HEK293 (cell line): ENCODE results near the gene HOXD12.

Source experiments
- BCL11A ChIP-seq: fragments of 450-650 bp; formaldehyde crosslinking; IDR thresholded peaks from 2 replicates; pipeline ENCODE4 v1.5.1; 2016; ENCODE audit warnings: low read depth, missing biosample characterization, missing genetic modification characterization
- BCL11B ChIP-seq: fragments of 450-650 bp; formaldehyde crosslinking; IDR thresholded peaks from 2 replicates; pipeline ENCODE4 v1.5.1; 2016; ENCODE audit warnings: low read depth, missing biosample characterization, missing genetic modification characterization
- CTCF ChIP-seq: fragments of 450-650 bp; formaldehyde crosslinking; IDR thresholded peaks from 2 replicates; pipeline ENCODE4 v1.5.1; 2016; ENCODE audit warnings: missing biosample characterization, missing genetic modification characterization
- FEZF1 ChIP-seq: fragments of 450-650 bp; formaldehyde crosslinking; IDR thresholded peaks from 2 replicates; pipeline ENCODE4 v1.5.1; 2016; ENCODE audit warnings: missing biosample characterization, missing genetic modification characterization
- GLIS2 ChIP-seq: fragments of 450-650 bp; formaldehyde crosslinking; IDR thresholded peaks from 2 replicates; pipeline ENCODE4 v1.5.1; 2016; ENCODE audit warnings: missing biosample characterization, missing genetic modification characterization
- HOXD13 ChIP-seq: sonication (generic); formaldehyde crosslinking; IDR thresholded peaks from 2 replicates; pipeline ENCODE4 v1.8.0; 2022; ENCODE audit warnings: missing genetic modification reagents, borderline replicate concordance
- KLF16 ChIP-seq: fragments of 450-650 bp; formaldehyde crosslinking; IDR thresholded peaks from 2 replicates; pipeline ENCODE4 v1.5.1; 2017; ENCODE audit warnings: missing biosample characterization, missing genetic modification characterization
- KLF17 ChIP-seq: fragments of 450-650 bp; formaldehyde crosslinking; IDR thresholded peaks from 2 replicates; pipeline ENCODE4 v1.5.1; 2016; ENCODE audit warnings: missing biosample characterization, missing genetic modification characterization
- KLF8 ChIP-seq: fragments of 450-650 bp; formaldehyde crosslinking; IDR thresholded peaks from 2 replicates; pipeline ENCODE4 v1.5.1; 2016; ENCODE audit warnings: missing biosample characterization, missing genetic modification characterization
- KLF9 ChIP-seq: fragments of 450-650 bp; formaldehyde crosslinking; IDR thresholded peaks from 2 replicates; pipeline ENCODE4 v1.5.1; 2016; ENCODE audit warnings: missing biosample characterization, missing genetic modification characterization, low read depth
- MEIS1 ChIP-seq: sonication (generic); formaldehyde crosslinking; IDR thresholded peaks from 2 replicates; pipeline ENCODE4 v1.8.1; 2022; ENCODE audit warnings: missing genetic modification reagents, mild to moderate bottlenecking, borderline replicate concordance
- RBAK ChIP-seq: fragments of 450-650 bp; formaldehyde crosslinking; IDR thresholded peaks from 2 replicates; pipeline ENCODE4 v1.5.1; 2016; ENCODE audit warnings: missing biosample characterization, missing genetic modification characterization
- SP3 ChIP-seq: fragments of 450-650 bp; formaldehyde crosslinking; IDR thresholded peaks from 2 replicates; pipeline ENCODE4 v1.5.1; 2016; ENCODE audit warnings: missing biosample characterization, missing genetic modification characterization
- YY1 ChIP-seq: fragments of 450-650 bp; formaldehyde crosslinking; IDR thresholded peaks from 2 replicates; pipeline ENCODE4 v1.5.1; 2018; ENCODE audit warnings: missing biosample characterization, missing genetic modification characterization
- ZBTB20 ChIP-seq: fragments of 450-650 bp; formaldehyde crosslinking; IDR thresholded peaks from 2 replicates; pipeline ENCODE4 v1.5.1; 2016; ENCODE audit warnings: missing biosample characterization, missing genetic modification characterization
- ZBTB21 ChIP-seq: fragments of 450-650 bp; formaldehyde crosslinking; IDR thresholded peaks from 2 replicates; pipeline ENCODE4 v1.5.1; 2017; ENCODE audit warnings: missing biosample characterization, missing genetic modification characterization
- ZBTB48 ChIP-seq: fragments of 450-650 bp; formaldehyde crosslinking; IDR thresholded peaks from 2 replicates; pipeline ENCODE4 v1.5.1; 2016; ENCODE audit warnings: missing biosample characterization, missing genetic modification characterization
- ZEB2 ChIP-seq: fragments of 450-650 bp; formaldehyde crosslinking; IDR thresholded peaks from 2 replicates; pipeline ENCODE4 v1.5.1; 2016; ENCODE audit warnings: missing biosample characterization, missing genetic modification characterization
- ZFP41 ChIP-seq: fragments of 450-650 bp; formaldehyde crosslinking; IDR thresholded peaks from 2 replicates; pipeline ENCODE4 v1.5.1; 2016; ENCODE audit warnings: missing biosample characterization, missing genetic modification characterization, borderline replicate concordance
- ZNF10 ChIP-seq: fragments of 450-650 bp; formaldehyde crosslinking; IDR thresholded peaks from 2 replicates; pipeline ENCODE4 v1.5.1; 2017; ENCODE audit warnings: missing biosample characterization, missing genetic modification characterization
- ZNF133 ChIP-seq: fragments of 450-650 bp; formaldehyde crosslinking; IDR thresholded peaks from 2 replicates; pipeline ENCODE4 v1.5.1; 2016; ENCODE audit warnings: missing biosample characterization, missing genetic modification characterization
- ZNF138 ChIP-seq: fragments of 450-650 bp; formaldehyde crosslinking; IDR thresholded peaks from 2 replicates; pipeline ENCODE4 v1.5.1; 2016; ENCODE audit warnings: missing biosample characterization, missing genetic modification characterization, borderline replicate concordance
- ZNF157 ChIP-seq: fragments of 450-650 bp; formaldehyde crosslinking; IDR thresholded peaks from 2 replicates; pipeline ENCODE4 v1.5.1; 2016; ENCODE audit warnings: missing biosample characterization, missing genetic modification characterization
- ZNF341 ChIP-seq: fragments of 450-650 bp; formaldehyde crosslinking; IDR thresholded peaks from 2 replicates; pipeline ENCODE4; 2016; ENCODE audit warnings: low read depth, missing biosample characterization, missing genetic modification characterization
- ZNF366 ChIP-seq: fragments of 450-650 bp; formaldehyde crosslinking; conservative IDR thresholded peaks from 2 replicates; pipeline ENCODE4 v1.5.1; 2016; ENCODE audit warnings: missing biosample characterization, missing genetic modification characterization
- ZNF391 ChIP-seq: fragments of 450-650 bp; formaldehyde crosslinking; IDR thresholded peaks from 2 replicates; pipeline ENCODE4 v1.5.1; 2016; ENCODE audit warnings: low read depth, missing biosample characterization, missing genetic modification characterization, borderline replicate concordance
- ZNF433 ChIP-seq: fragments of 450-650 bp; formaldehyde crosslinking; IDR thresholded peaks from 2 replicates; pipeline ENCODE4 v1.5.1; 2016; ENCODE audit warnings: missing biosample characterization, missing genetic modification characterization, low read depth
- ZNF510 ChIP-seq: fragments of 450-650 bp; formaldehyde crosslinking; IDR thresholded peaks from 2 replicates; pipeline ENCODE4 v1.5.1; 2018; ENCODE audit warnings: mild to moderate bottlenecking, missing genetic modification characterization, missing biosample characterization; ENCODE audit not compliant: insufficient replicate concordance
- ZNF513 ChIP-seq: fragments of 450-650 bp; IDR thresholded peaks from 2 replicates; pipeline ENCODE4 v1.5.1; 2018; ENCODE audit warnings: missing biosample characterization, missing genetic modification characterization
- ZNF521 ChIP-seq: fragments of 450-650 bp; formaldehyde crosslinking; IDR thresholded peaks from 2 replicates; pipeline ENCODE4 v1.5.1; 2017; ENCODE audit warnings: missing biosample characterization, mild to moderate bottlenecking, missing genetic modification characterization
- ZNF660 ChIP-seq: fragments of 450-650 bp; IDR thresholded peaks from 2 replicates; pipeline ENCODE4 v1.5.1; 2018; ENCODE audit warnings: missing biosample characterization, mild to moderate bottlenecking, missing genetic modification characterization
- ZNF707 ChIP-seq: fragments of 450-650 bp; formaldehyde crosslinking; IDR thresholded peaks from 2 replicates; pipeline ENCODE4 v1.5.1; 2016; ENCODE audit warnings: missing biosample characterization, missing genetic modification characterization
- ZNF785 ChIP-seq: fragments of 450-650 bp; formaldehyde crosslinking; IDR thresholded peaks from 2 replicates; pipeline ENCODE4 v1.5.1; 2016; ENCODE audit warnings: missing biosample characterization, missing genetic modification characterization
- ZNF843 ChIP-seq: fragments of 450-650 bp; formaldehyde crosslinking; IDR thresholded peaks from 2 replicates; pipeline ENCODE4 v1.5.1; 2016; ENCODE audit warnings: missing biosample characterization, missing genetic modification characterization
- ZSCAN23 ChIP-seq: fragments of 450-650 bp; formaldehyde crosslinking; IDR thresholded peaks from 2 replicates; pipeline ENCODE4 v1.5.1; 2016; ENCODE audit warnings: missing biosample characterization, missing genetic modification characterization
- TF ChIP-seq, protein P1 (sequence below): sonication (generic); formaldehyde crosslinking; IDR thresholded peaks from 2 replicates; pipeline ENCODE4 v1.8.1; 2022; ENCODE audit warnings: mild to moderate bottlenecking, moderate library complexity, missing genetic modification reagents

HOXD12 gene

GRCh38 chr2:176105078-176105729 is 5.6 kb downstream of the HOXD12 start (continued):
- peak; percentile 58; the same call in 1 of the 2 replicates for TF ChIP-seq KLF16 (tag by site-specific recombination)
- TF ChIP-seq KLF17 (tag by site-specific recombination): peak; percentile 68; the same call in 1 of the 2 replicates
- no peak for TF ChIP-seq ZNF391
- TF ChIP-seq FEZF1 (tag by site-specific recombination): peak; percentile 53
- no peak for TF ChIP-seq ZFP41 (tag by site-specific recombination)
- no peak for TF ChIP-seq HOXD13 (CRISPR knock-in tag)
- TF ChIP-seq ZNF366 (tag by site-specific recombination): peak; percentile 87
- TF ChIP-seq ZSCAN23 (tag by site-specific recombination): no peak
- peak; percentile 10; the same call in 1 of the 2 replicates for TF ChIP-seq ZBTB48
- no peak for TF ChIP-seq ZNF521
- no peak for TF ChIP-seq ZNF10 (tag by site-specific recombination)
- peak; percentile 59; the same call in 1 of the 2 replicates for TF ChIP-seq BCL11B
- peak; percentile 88 for TF ChIP-seq ZNF513 (tag by site-specific recombination)
- peak; percentile 74 for TF ChIP-seq GLIS2
- TF ChIP-seq BCL11A: 0 out of 2 replicates have a peak, but pooled peaks have one; percentile 50
- 0 out of 2 replicates have a peak, but pooled peaks have one; percentile 22 for TF ChIP-seq ZBTB21 (tag by site-specific recombination)
- TF ChIP-seq ZNF138: no peak
- TF ChIP-seq ZNF133 (tag by site-specific recombination): no peak
- peak; percentile 79 for TF ChIP-seq CTCF (tag by site-specific recombination)
- TF ChIP-seq ZNF433: no peak
- TF ChIP-seq ZNF660: 0 out of 2 replicates have a peak, but pooled peaks have one; percentile 35
- TF ChIP-seq, protein P1, sequence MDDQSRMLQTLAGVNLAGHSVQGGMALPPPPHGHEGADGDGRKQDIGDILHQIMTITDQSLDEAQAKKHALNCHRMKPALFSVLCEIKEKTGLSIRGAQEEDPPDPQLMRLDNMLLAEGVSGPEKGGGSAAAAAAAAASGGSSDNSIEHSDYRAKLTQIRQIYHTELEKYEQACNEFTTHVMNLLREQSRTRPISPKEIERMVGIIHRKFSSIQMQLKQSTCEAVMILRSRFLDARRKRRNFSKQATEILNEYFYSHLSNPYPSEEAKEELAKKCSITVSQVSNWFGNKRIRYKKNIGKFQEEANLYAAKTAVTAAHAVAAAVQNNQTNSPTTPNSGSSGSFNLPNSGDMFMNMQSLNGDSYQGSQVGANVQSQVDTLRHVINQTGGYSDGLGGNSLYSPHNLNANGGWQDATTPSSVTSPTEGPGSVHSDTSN (CRISPR knock-in tag): no peak
- no peak; the same call in 1 of the 2 replicates for TF ChIP-seq YY1 (tag by site-specific recombination)
- peak; percentile 89 for TF ChIP-seq ZBTB20
- TF ChIP-seq RBAK: no peak
- TF ChIP-seq ZNF341 (tag by site-specific recombination): peak; percentile 95
- no peak for TF ChIP-seq ZNF707
- TF ChIP-seq SP3 (tag by site-specific recombination): peak; percentile 89
- no peak for TF ChIP-seq ZNF785 (tag by site-specific recombination)
- peak; percentile 67; the same call in 1 of the 2 replicates for TF ChIP-seq ZEB2
- TF ChIP-seq MEIS1 (CRISPR knock-in tag): no peak
- no peak for TF ChIP-seq ZNF157 (tag by site-specific recombination)
- TF ChIP-seq KLF9: peak; percentile 56; the same call in 1 of the 2 replicates
- no peak for TF ChIP-seq ZNF510 (tag by site-specific recombination)
- peak; percentile 49 for TF ChIP-seq ZNF843 (tag by site-specific recombination)
- TF ChIP-seq KLF8 (tag by site-specific recombination): peak; percentile 96
